ENCODE results near the gene GPI. TPM values are rescaled to one million over a fixed set of nuclear protein-coding genes. Genes with fewer than 3 reads are reported as not detected.

Gene GPI
- total RNA-seq, 1 donor = 127 TPM

GRCh38 chr19:34320277-34320676, 44.7 kb upstream of the GPI start:
- DNase-seq (ENCODE audit: low read depth) = no peak
- TF ChIP-seq CTCF (IDR thresholded peaks at IDR 0.05; ENCODE audit: insufficient read depth, low read length) = no peak
- no peak overlapping the region for H3K4me3 ChIP-seq (ENCODE audit: low read depth, low read length)

DNA sequence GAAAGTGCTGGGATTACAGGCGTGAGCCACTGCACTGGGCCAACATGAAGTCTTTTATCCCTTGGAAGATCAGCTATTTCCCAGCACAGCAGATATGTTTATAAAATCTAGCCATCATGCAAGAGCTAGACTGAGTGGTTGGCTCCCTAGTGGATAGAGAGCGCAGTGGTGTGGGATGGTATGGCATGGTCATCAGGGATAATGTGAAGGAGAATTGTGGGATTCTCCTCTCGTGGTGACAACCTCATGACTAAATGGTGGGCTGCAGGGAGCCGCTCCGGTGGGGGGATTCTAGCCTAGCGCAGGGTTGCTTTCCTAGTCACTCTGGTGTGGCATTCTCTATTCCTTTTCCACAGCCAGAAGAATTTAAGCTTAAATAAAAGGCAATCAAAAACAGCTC, 43.3 kb upstream of the GPI start:
- TF ChIP-seq CTCF (IDR thresholded peaks at IDR 0.05; ENCODE audit: insufficient read depth, low read length) = no peak
- no peak for DNase-seq (ENCODE audit: low read depth)
- no peak overlapping the region for H3K4me3 ChIP-seq (ENCODE audit: low read depth, low read length)

DNA sequence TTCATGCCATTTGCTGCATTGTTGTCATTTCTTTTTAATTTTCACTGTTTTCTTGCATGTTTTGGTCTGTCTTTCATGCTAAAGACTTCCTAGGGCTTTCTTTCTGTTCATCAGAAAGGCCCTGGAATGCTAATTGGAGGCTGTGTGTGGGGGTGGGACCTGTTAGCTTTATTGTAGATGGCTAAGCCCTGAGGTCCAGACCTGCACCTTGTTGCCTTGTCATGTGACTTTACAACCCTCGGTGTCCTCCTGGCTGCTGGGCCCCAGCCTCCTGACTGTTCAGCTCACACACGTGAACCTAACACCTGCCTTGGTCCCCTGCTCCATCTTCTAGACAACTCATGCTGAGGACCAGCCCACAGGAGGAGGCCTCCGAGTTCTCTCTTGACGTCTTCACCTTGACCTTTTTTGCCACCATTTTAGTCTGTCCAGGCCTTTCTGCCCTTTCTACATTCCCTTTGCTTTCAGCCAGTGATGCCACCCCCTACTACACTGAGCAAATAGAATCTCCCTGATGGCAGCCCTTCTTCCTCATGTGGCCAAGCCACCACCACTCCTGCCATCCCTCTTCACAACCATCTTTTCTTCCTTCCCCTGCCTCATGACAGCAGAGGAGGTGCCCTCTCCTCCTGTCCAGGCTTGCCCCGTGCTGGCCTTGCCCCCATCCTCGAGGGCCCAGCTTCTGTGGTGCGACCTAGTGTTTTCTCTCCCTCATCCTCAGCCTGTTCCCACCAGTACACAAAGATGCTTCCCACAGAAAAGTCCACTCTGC, 41.4 kb upstream of the GPI start:
- no peak for DNase-seq (ENCODE audit: low read depth)
- no peak for TF ChIP-seq CTCF (IDR thresholded peaks at IDR 0.05; ENCODE audit: insufficient read depth, low read length)
- H3K4me3 ChIP-seq (ENCODE audit: low read depth, low read length) = no peak overlapping the region

DNA sequence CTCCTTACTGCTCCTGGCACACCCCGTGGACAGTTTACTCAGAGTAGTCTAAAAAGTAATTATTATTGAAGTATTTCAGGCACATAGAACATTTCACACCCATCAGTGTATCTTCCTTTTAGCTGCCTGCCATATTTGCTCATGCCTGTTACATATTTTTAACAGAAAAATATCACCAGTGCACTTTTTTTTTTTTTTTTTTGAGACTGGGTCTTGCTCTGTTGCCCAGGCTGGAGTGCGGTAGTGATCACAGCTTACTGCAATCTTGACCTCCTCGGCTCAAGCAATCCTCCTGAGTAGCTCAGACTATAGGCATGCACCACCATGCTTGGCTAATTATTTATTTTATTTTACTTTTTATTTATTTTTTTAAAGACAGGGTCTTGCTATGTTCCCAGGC, 40.7 kb upstream of the GPI start:
- no peak for DNase-seq (ENCODE audit: low read depth)
- H3K4me3 ChIP-seq (ENCODE audit: low read depth, low read length) = no peak overlapping the region
- no peak for TF ChIP-seq CTCF (IDR thresholded peaks at IDR 0.05; ENCODE audit: insufficient read depth, low read length)

GRCh38 chr19:34325181-34325580, 39.8 kb upstream of the GPI start:
- no peak overlapping the region for H3K4me3 ChIP-seq (ENCODE audit: low read depth, low read length)
- no peak for TF ChIP-seq CTCF (IDR thresholded peaks at IDR 0.05; ENCODE audit: insufficient read depth, low read length)
- no peak for DNase-seq (ENCODE audit: low read depth)

DNA sequence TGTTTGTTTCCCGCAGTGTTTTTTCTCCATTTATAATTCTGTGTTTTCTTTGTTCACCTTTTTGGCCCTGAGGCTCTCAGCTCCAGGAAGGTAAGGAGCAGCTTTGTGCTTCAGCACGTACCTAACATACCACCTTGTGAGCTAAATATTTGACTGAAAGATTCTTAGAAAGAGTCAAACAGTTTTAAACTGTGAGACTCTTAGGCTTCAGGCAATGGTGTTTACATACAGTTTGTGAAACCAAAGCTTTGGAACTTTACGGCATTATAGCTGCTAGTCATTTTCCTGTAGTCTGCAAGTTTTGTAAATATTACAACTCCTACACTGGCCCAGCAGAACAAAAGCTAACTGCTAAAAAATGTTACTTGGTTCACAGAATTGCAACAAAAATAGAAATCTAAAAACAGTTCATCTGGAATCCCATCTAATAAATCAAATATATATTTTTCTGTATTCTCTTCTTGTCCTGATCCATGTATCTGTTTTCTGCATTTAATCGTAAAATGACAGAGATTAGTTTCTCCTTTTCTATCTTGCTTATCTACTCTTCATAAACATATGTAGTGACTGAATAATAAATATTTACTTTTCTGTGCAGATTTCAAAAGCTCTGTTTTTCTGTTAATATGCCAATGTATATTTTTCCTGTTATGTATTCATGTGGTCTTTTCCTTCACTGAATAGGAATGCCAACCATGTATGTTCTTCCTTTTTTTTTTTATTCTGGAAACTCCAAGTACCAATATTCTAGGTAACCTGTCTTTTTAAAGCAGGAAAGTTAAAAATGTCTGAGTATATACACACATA, 38.8 kb upstream of the GPI start:
- H3K4me3 ChIP-seq (ENCODE audit: low read depth, low read length) = no peak overlapping the region
- DNase-seq (ENCODE audit: low read depth) = no peak

More for the DNA sequence above, 38.8 kb upstream of the GPI start:
- TF ChIP-seq CTCF (IDR thresholded peaks at IDR 0.05; ENCODE audit: insufficient read depth, low read length) = no peak

All from fibroblast of the aortic adventitia (primary cell).